Measurements from ENCODE around the gene FAAH. TPM values are rescaled to one million over a fixed set of nuclear protein-coding genes. Genes with fewer than 3 reads are reported as not detected.

The FAAH gene
- total and polyA plus RNA-seq, 2 of the 13 experiments (the other 11 are each of a cell fraction or from before 2014, with no cell fraction given): 5.4 to 11.0 TPM

DNA sequence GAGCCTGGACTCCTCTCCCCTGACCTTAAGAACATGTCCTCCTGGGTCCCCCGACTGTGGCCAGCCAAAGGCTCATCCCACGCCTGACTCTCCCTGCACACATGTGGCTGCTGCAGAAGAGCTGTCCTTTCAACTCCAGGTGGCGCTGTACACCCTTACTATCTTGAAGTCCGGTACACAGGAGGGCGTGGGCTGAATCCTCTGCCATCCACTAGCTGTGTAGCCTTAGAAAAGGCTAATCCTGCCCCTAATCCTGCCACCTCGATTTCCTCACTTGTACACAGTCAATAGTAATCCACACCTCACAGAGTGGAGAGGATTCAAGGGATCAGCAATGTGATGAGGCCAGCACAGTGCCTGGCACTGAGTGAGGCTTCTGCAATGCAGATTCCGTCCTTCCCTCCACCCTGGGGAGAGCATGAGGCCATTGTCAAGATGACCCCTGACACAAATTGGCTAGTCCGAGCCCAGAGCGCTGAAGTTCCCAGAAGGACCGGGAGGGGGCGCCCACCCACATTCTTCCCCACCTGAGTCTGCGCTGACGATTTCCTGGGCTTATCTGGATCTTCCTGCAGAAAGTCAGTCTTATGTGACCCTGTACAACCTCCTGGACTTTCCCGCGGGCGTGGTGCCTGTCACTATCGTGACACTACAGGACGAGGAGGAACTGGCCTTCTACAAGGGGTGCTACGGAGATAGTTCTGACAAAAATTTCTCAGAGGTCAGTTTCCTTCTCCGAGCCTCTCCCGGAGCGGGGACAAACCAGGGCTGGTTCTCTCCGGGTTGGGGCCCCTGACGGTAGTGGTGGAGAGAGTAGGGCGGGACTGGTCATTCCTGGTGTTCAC is 48.4 kb downstream of the FAAH start (continued):
- TF ChIP-seq, protein P1, sequence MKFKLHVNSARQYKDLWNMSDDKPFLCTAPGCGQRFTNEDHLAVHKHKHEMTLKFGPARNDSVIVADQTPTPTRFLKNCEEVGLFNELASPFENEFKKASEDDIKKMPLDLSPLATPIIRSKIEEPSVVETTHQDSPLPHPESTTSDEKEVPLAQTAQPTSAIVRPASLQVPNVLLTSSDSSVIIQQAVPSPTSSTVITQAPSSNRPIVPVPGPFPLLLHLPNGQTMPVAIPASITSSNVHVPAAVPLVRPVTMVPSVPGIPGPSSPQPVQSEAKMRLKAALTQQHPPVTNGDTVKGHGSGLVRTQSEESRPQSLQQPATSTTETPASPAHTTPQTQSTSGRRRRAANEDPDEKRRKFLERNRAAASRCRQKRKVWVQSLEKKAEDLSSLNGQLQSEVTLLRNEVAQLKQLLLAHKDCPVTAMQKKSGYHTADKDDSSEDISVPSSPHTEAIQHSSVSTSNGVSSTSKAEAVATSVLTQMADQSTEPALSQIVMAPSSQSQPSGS (CRISPR knock-in tag; IDR thresholded peaks at IDR 0.05): no peak
- TF ChIP-seq ZNF747 (CRISPR knock-in tag; IDR thresholded peaks at IDR 0.05; ENCODE audit: borderline replicate concordance): 0 out of 2 replicates have a peak, but pooled peaks have one; percentile 44
- no peak for TF ChIP-seq FOXP1 (IDR thresholded peaks at IDR 0.05)
- TF ChIP-seq FOXP1 (CRISPR knock-in tag; IDR thresholded peaks at IDR 0.05): 0 out of 2 replicates have a peak, but pooled peaks have one; percentile 9
- TF ChIP-seq, protein P2, sequence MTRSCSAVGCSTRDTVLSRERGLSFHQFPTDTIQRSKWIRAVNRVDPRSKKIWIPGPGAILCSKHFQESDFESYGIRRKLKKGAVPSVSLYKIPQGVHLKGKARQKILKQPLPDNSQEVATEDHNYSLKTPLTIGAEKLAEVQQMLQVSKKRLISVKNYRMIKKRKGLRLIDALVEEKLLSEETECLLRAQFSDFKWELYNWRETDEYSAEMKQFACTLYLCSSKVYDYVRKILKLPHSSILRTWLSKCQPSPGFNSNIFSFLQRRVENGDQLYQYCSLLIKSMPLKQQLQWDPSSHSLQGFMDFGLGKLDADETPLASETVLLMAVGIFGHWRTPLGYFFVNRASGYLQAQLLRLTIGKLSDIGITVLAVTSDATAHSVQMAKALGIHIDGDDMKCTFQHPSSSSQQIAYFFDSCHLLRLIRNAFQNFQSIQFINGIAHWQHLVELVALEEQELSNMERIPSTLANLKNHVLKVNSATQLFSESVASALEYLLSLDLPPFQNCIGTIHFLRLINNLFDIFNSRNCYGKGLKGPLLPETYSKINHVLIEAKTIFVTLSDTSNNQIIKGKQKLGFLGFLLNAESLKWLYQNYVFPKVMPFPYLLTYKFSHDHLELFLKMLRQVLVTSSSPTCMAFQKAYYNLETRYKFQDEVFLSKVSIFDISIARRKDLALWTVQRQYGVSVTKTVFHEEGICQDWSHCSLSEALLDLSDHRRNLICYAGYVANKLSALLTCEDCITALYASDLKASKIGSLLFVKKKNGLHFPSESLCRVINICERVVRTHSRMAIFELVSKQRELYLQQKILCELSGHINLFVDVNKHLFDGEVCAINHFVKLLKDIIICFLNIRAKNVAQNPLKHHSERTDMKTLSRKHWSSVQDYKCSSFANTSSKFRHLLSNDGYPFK (CRISPR knock-in tag; IDR thresholded peaks at IDR 0.05; ENCODE audit: borderline replicate concordance): no peak
- TF ChIP-seq FOXK1 (CRISPR knock-in tag; IDR thresholded peaks at IDR 0.05; ENCODE audit: borderline replicate concordance, low read depth): peak; percentile 37; the same call in 1 of the 2 replicates
- 0 out of 2 replicates have a peak, but pooled peaks have one; percentile 62 for TF ChIP-seq KDM1A (CRISPR knock-in tag; IDR thresholded peaks at IDR 0.05)
- no peak for TF ChIP-seq PRPF4 (IDR thresholded peaks at IDR 0.05; ENCODE audit: low read depth, low read length, poor library complexity, severe bottlenecking)
- peak; percentile 33 to 44; a peak in 2 of 4 replicates for TF ChIP-seq NR2F1 (CRISPR knock-in tag; IDR thresholded peaks at IDR 0.05)
- no peak for TF ChIP-seq HMGA1 (CRISPR knock-in tag; conservative IDR thresholded peaks at IDR 0.05)
- no peak for TF ChIP-seq MYNN (CRISPR knock-in tag; IDR thresholded peaks at IDR 0.05; ENCODE audit: low read depth)
- TF ChIP-seq ZNF318 (CRISPR knock-in tag; IDR thresholded peaks at IDR 0.05): 0 out of 2 replicates have a peak, but pooled peaks have one; percentile 21
- no peak for TF ChIP-seq ARNTL (CRISPR knock-in tag; IDR thresholded peaks at IDR 0.05)
- no peak for TF ChIP-seq KLF12 (CRISPR knock-in tag; IDR thresholded peaks at IDR 0.05; ENCODE audit: borderline replicate concordance)
- TF ChIP-seq ZNF274 (CRISPR knock-in tag; IDR thresholded peaks at IDR 0.05): 0 out of 2 replicates have a peak, but pooled peaks have one; percentile 44
